Left ventricle myocardium superior (tissue), 1 donor: Measurements from ENCODE around the gene NOL11. TPM values are rescaled to one million over a fixed set of nuclear protein-coding genes. Genes with fewer than 3 reads are reported as not detected.
A peak's percentile ranks its signal among the peaks of the same experiment; 100 is the strongest.
"Not testable (repeated sequence)": the region's sequence is repeated elsewhere in the genome, so short reads cannot be mapped to it uniquely, and the experiment has no call there.

Source experiments
- ATAC-seq: fragments of 200-7000 bp; cut with Tn5 transposase; one replicate; pipeline ENCODE4 v1.9.1; 2020; ENCODE audit warnings: mild to moderate bottlenecking, moderate library complexity
- DNase-seq: peaks from one replicate; pipeline ENCODE4 v3.0.0-alpha.2; 2020
- intact Hi-C: fragments of 100-400 bp; cut with micrococcal nuclease; formaldehyde crosslinking; loops from one replicate; pipeline ENCODE4 v1.11.0; 2022
- total RNA-seq: library from RNA; stranded (reverse); fragmentation: NEBNext Ultra II Directional; extraction: Animal tissue kit (Norgen Biotek cat#: 25700); gene quantifications from one replicate; pipeline ENCODE4 v1.2.1, GENCODE V29; 2021
- donor health status: DM: no; HTN: yes; CAD: no; lungs with severe emphysema.

NOL11 gene
- total RNA-seq, 1 donor from 2014 or later = 22.6 TPM

DNA sequence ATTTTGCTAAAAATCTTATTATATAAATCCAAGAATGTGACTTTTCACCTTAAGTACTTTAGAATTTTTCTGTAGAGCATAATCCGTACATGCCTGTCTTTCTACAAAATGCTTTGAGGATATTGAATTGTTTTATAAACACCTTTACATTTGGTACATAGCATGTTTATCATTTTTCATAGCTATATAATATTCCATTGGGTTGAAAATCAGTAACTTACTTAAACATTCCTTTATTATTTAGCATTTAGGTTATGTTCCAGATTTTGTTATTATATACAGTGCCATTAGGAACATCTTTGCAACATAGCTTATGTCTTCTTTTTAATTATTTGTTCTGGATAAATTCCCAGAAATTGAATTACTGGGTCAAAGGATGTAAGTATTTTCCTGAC is 17.0 kb upstream of the NOL11 start:
- DNase-seq = no peak
- intact Hi-C loops = no loop called here
- no peak for ATAC-seq

DNA sequence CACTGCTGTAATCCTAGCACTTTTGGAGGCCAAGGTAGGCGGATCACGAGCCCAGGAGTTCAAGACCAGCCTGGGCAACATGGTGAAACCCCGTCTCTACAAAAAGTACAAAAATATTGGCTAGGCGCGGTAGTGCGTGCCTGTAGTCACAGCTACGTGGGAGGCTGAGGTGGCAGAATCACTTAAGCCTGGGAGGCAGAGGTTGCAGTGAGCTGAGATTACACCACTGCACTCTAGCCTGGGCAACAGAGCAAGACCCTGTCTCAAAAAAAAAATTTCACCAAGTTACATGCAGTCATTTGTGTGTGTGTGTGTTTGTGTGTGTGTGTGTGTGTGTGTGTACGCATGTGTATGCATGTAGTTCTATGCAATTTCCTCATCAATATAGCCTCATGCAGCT is 14.9 kb upstream of the NOL11 start:
- intact Hi-C loops, DNase-seq, ATAC-seq: not testable (repeated sequence)

DNA sequence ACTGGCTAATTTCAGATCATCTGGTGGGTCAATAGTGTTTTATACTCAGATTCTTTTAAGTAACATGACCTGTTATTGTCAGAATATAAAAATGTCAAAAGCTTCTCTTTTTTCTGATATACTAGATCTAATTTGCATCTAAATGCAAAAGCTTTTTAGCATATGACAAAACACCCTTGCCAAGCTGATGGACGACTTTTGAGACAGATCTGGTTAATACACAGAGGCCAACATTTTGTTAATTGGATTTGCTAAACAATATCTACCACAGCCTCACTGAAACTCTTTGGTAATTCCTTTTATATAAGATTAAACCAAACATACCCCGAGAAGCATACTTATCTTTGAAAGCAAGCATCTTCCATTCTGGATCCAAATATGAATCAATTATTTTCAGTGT is 10.3 kb upstream of the NOL11 start:
- DNase-seq = no peak
- ATAC-seq = no peak
- intact Hi-C loops = no loop called here

DNA sequence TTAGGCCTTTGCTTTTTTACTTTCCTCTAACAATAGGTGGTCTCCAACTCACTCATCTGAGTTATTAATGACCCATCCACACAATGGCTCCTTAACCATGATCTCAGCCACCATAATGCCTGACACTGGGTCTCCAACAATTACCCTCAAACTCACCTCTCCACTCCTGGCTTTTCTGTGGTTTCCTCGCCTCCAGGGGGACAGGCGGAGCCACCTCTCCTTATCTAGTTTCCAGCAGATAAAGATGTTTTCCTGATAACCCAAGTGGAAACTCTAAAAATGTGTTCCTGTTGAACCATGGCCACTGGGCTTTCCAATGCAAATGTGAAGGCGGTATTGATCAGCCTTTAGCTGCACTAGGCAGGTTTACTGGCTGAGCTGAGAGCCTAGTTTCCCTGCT is 9.4 kb upstream of the NOL11 start:
- intact Hi-C loops = no loop called here

DNA sequence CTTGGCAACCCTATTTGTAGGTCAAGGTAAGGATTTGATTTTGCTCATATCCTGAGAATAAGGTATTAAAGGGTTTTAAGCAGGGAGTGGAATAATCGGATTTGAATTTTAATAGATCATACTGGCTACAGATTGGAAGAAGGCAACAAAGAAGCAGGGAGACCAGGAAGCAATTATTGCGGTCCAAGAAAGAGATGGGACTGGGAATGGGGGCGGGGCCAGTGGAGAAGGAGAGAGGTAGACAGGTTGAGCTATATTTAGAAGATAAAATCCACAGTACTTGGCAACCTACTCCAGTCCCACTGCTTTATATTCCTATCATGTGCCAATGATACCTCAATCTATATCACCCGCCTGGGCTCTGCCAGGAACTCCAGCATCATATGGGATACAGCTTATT is 5.8 kb upstream of the NOL11 start:
- intact Hi-C loops = no loop called here
- no peak for ATAC-seq

More for the DNA sequence above, 9.4 kb upstream of the NOL11 start:
- DNase-seq (no peak), ATAC-seq (no peak)

DNA sequence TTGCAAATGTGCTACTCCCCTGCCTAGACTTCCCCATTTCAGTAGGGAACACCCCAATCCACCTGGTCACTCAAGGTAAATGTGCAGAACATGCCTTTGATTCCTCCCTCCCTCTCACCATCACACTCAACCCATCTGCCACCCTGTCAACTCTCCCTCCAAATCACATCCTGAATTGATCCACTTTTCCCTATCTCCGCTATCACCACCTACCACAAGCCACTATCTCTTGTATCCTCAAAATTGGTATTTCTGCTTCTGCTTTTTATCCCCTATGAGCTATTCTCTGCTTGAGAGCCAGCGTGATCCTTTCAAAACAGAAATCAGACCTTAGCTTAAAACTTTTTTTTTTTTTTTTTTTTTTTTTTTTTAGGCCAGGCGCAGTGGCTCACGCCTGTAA is 5.4 kb upstream of the NOL11 start:
- intact Hi-C loops = no loop called here
- DNase-seq (no peak), ATAC-seq (no peak)

More for the DNA sequence above, 5.8 kb upstream of the NOL11 start:
- no peak for DNase-seq

DNA sequence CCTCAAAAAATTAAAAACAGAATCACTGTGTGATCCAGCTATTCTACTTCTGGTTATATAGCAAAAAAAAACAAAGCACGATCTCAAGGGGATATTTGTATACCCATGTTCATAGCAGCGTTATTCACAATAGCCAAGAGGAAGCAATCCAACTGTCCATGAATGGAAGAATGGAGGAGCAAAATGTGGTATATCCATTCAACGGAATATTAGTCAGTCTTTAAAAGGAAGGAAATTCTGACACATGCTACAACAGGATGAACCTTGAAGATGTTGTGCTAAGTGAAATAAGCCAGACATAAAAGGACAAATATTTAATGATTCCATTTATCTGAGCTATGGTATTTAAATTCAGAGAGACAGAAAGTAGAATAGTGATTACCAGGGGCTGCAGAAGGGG is 4.6 kb upstream of the NOL11 start:
- DNase-seq (no peak), ATAC-seq (no peak)
- intact Hi-C loops = no loop called here

DNA sequence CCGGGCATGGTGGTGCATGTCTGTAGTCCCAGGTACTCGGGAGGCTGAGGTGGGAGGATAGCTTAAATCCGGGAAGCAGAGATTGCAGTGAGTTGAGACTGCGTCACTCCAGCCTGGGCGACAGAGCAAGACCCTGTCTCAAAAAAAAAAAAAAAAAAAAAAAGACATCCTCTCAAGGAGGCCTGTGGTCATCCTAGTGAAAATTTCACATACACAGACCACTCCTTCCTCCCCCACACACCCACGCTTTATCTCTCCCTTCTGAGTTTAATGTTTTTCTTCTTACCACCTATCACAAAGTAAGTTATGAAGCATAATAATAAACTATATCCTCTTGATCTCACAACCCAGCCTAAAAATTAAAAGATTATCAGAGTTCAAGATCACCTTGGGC is 1.3 kb upstream of the NOL11 start:
- DNase-seq (no peak), ATAC-seq (no peak)
- intact Hi-C loops = no loop called here

DNA sequence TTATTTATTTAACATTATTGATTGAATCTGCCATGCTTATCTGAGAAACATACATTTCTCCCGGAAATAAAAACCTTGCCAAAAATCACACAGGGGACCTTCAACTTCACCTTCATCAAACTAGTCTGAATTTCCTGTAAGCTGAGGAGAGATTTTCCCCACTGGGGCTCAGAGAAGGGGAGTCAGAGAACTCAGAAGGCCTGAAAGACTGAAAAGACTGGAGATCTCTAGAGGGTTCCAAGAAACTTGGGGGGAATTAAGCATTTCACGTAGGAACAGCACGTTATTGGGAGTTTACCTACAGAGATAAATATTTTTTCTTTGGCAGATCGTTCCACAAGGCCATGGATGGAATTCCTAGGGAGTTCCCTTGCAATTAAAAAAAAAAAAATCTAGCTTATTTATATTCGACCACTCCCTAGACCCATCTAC is 528 bp upstream of the NOL11 start:
- intact Hi-C loops = no loop called here
- ATAC-seq (no peak), DNase-seq (no peak)

DNA sequence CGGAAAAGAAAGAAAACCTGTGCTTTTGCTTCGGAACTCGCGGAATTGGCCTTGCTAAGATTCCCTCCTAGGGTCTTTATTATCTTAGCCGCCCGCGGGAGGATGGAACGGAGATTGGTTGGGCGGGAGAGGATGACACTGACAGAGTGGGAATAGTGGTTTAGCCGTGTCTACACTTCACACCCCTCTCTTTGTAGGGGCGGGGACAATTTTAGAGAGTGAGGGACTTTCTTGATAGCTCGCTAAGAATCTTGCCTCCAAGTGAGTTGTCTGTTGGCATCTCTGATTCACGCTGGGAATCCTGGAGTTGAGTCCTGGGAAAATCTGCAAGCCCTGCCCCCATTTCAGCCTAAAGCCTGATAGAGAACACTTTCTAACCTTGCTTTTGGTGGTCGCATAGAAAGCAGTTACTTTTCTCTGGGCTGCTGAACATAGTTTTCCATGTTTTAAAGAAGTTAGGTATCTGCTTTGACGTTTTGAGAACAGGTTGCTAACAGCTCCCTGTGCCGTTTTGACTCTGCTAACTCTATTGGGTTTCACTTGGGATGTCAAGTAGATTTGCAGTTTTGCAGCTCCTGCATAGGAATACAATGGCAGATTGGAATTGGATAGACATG is 697 bp downstream of the NOL11 start:
- intact Hi-C loops = no loop called here
- ATAC-seq (peak; percentile 12), DNase-seq (no peak)

DNA sequence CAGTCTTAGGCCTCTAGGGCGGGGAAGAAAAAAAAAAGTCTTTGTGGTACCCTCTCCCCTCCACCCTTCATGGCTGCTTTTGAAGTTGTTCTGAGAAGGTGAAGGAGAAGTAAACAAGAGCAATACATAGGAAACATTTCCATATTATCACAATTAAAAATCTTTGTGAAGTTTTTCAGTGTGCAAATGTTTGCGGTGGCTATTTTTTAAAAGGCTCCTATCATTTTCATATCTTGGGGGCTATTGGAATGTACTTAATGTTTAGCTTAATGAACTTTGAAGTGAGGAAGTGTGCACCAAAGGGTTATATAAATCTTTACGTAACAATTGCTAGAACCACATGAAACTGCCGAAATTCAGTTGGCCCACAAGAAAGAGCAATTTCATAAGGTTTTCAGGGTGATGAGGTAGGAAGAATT is 7.6 kb downstream of the NOL11 start:
- DNase-seq = no peak
- ATAC-seq = no peak
- intact Hi-C loops = no loop called here

DNA sequence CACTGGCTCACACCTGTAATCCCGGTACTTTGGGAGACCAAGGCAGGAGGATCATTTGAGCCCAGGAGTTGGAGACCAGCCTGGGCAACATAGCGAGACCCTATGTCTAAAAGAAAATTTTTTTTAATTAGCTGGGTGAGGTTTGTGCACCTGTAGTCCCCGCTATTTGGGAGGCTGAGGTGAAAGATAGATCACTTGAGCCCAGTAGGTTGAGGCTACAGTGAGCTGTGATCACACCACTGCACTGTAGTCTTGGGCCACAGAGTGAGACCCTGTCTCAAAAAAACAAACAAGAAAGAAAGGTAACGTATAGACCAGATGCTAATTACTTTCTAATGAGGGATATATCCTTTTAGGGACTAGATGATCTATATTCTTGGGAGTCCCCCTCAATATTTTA is 8.1 kb downstream of the NOL11 start:
- ATAC-seq (no peak), DNase-seq (no peak)
- intact Hi-C loops = no loop called here

DNA sequence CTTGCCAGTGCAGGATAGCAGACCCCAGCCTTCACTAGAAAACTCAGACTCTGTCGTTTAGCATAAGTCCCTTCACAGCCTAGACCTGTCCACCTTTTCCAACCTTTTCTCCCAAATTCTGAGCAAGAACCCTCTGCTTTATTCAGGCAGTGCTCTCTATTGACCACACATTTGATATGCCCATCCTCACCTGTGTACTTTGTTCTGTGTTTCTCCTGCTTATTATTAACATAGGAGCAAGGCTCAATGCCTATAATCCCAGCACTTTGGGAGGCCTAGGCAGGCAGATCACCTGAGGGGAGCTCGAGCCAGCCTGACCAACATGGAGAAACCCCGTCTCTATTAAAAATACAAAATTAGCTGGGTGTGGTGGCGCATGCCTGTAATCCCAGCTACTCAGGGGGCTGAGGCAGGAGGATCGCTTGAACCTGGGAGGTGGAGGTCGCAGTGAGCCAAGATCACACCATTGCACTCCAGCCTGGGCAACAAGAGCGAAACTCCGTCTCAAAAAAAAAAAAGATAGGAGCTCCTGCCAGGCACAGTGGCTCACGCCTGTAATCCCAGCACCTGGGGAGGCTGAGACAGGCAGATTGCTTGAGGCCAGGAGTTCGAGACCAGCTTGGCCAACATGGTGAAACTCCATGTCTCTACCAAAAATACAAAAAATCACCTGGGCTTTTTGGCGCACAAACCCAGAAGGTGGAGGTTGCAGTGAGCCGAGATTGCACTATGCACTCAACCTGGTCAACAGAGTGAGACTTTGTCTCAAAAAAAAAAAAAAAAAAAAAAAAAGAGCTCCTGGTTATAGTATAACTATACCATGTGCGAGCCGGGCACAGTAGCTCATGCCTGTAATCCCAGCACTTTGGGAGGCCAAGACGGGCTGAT is 9.7 kb downstream of the NOL11 start:
- DNase-seq, ATAC-seq, intact Hi-C loops: not testable (repeated sequence)

DNA sequence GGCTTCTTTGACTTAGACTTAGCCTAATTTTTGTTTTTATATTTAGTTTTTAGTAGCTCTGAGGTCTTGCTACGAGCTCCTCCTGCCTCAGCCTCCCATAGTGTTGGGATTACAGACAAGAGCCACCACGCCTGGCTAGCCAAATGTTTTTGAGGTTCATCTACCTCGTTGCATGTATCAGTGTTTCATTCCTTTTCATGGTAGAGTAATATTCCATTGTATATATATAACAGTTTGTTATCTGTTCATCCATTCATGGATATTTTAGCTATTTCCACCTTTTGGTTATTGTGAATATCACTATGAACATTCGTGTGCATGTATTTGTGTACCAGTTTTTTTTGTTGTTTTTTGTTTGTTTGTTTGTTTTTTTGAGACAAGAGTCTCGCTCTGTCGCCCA is 12.2 kb downstream of the NOL11 start:
- no peak for DNase-seq
- intact Hi-C loops = no loop called here
- no peak for ATAC-seq

DNA sequence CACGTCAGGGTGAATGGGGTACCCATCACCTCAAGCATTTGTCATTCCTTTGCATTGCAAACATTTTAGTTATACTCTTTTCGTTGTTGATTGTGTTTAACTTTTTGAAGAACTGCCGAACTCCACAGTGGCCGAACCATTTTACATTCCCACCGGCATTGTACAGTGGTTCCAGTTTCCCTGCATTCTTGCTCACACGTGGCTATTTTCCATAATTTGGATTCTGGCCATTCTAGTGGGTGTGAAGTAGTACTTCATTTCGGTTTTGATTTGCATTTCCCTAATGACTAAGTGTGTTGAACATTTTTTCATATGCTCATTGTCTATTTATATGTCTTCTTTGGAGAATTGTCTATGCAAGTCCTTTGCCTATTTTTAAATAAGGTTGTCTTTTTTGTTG is 13.0 kb downstream of the NOL11 start:
- intact Hi-C loops = no loop called here
- no peak for ATAC-seq

DNA sequence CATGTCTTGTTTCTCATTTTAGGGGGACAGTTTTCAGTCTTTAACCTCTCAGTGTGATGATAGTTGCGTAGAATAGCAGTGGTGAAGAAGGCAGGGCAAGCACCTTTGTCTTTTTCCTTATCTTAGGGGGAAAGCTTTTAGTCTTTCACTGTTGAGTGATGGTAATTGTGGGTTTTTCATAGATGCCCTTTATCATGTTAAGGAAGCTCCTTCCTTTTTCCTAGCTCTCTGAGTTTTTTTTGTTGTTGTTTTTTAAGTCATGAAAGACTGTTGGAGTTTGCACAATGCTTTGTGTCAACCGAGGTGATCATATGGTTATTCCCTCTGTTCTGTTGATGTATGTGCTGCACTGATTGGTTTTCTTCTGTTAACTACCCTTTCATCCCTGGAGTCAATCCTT is 15.7 kb downstream of the NOL11 start:
- ATAC-seq = no peak
- DNase-seq = no peak
- intact Hi-C loops = no loop called here

More for the DNA sequence above, 13.0 kb downstream of the NOL11 start:
- DNase-seq = no peak

DNA sequence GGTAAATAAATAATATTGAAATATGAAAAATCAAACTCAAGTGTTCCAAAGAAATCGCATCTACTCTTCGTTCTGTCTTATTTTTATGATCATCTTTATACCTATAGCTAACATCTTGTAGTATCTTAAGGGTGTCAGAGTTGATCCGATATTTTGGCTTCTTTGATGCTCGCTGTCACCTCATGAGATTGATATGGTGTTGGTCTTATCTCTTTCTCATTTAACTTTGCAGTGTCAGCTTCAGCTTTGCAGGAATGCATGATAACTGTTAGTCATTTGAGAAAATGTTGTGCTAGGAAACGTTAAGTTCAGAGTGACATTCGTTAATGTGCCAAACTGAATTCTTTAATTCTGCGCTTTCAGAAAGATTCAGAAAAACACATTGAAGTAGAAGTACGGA is 19.4 kb downstream of the NOL11 start:
- DNase-seq (no peak), ATAC-seq (no peak)
- intact Hi-C loops = no loop called here

DNA sequence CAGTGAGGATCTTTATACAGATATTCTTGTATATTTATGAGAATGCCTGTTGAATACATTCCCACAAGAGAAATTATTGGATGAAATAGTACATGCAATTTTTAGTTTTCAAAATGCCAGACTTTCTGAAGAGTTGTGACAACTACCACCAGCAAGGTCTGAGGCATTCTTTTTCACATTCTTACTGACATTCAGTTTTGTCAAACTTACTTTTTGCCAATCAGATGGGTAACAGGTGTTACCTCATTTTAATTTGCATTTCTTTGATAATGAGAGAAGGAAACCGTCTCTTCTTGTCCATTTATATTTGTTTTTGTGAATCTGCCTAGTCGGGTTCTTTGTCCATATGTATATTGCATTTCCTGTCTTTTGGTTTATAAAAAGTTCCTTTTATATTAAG is 24.3 kb downstream of the NOL11 start:
- intact Hi-C loops = no loop called here
- no peak for ATAC-seq
- no peak for DNase-seq

DNA sequence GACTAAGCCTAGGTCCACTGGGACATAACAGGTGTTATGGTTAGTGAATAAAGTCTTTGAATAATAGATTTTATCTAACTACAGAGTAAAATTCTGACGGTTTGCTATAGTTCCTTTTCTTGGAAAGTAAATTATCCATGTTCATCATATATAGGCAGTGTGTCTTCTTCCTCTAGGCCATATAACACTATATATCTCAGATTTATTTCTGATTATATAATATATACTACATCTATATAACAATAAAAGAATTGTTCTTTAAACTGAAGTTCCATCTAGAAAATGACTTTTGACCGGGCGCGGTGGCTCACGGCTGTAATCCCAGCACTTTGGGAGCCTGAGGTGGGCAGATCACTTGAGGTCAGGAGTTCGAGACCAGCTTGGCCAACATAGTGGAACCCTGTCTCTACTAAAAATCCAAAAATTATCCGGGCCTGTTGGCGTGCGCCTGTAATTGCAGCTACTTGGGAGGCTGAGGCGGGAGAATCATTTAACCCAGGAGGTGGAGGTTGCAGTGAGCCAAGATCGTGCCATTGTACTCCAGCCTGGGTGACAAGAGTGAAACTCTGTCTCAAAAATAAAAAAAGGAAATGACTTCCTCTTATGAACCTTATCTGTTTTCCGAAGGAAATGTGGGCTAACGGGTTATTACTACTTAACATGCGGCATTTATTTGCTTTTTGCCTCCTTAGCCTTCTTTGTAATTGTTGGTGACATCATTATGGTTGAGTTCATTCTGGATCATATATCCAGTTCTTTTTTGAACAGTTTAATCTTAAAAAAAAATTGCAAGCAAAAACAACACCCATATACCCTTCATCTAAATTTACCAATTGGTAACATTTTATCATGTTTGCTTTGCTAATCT is 29.2 kb downstream of the NOL11 start:
- DNase-seq (no peak), ATAC-seq (no peak)
- intact Hi-C loops = no loop called here

DNA sequence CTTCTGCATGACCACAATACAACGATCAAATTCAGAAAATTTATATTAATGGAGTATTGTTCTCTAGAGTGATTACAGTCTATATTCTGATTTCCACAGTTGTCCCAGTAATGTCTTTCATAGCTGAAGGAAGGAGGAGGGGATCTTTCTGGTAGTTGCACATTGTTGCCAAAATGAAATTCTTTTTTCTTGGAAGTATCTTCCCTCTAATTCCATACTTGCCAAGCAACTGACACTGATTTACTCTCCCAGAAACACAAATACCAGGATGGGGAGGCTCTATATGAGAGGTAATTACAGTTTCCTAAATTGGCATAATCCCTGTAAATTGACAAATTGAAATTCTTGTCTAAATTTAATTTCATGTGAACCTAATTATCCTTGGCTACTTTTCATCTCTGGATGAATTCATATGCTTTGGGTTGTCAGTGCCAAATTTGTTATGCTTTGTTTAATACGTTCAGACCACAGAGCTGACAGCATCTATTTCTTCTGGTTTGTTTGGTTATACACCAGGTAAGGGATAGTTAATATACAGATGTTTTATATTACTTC is 30.0 kb downstream of the NOL11 start:
- intact Hi-C loops = no loop called here
- no peak for DNase-seq
- ATAC-seq = no peak
